ENCODE data around the gene FARSA. TPM values are rescaled to one million over a fixed set of nuclear protein-coding genes. Genes with fewer than 3 reads are reported as not detected.

FARSA gene
- total and polyA plus RNA-seq, 2 of the 13 experiments (the other 11 are each of a cell fraction or from before 2014, with no cell fraction given) = 25.9 to 72.0 TPM

GRCh38 chr19:12933287-12934072, at the start of gene FARSA (continued):
- TF ChIP-seq ATF7 (IDR thresholded peaks at IDR 0.05) = no peak
- 0 out of 2 replicates have a peak, but pooled peaks have one; percentile 45 for TF ChIP-seq ATF7 (CRISPR knock-in tag; IDR thresholded peaks at IDR 0.05)
- no peak for TF ChIP-seq PRDM10 (CRISPR knock-in tag; IDR thresholded peaks at IDR 0.05; ENCODE audit: low read depth)
- TF ChIP-seq ZNF607 (CRISPR knock-in tag; IDR thresholded peaks at IDR 0.05; ENCODE audit: borderline replicate concordance) = 0 out of 2 replicates have a peak, but pooled peaks have one; percentile 51
- peak; percentile 35; the same call in 1 of the 2 replicates for TF ChIP-seq ZBTB33 (CRISPR knock-in tag; IDR thresholded peaks at IDR 0.05)
- TF ChIP-seq RXRB (CRISPR knock-in tag; IDR thresholded peaks at IDR 0.05; ENCODE audit: borderline replicate concordance) = peak; percentile 73
- peak; percentile 56 for TF ChIP-seq PATZ1 (CRISPR knock-in tag; IDR thresholded peaks at IDR 0.05)
- TF ChIP-seq SOX5 (CRISPR knock-in tag; IDR thresholded peaks at IDR 0.05; ENCODE audit: borderline replicate concordance) = peak; percentile 45
- TF ChIP-seq ARNTL (CRISPR knock-in tag; IDR thresholded peaks at IDR 0.05) = peak; percentile 62; the same call in 1 of the 2 replicates
- TF ChIP-seq NFE2L1 (CRISPR knock-in tag; IDR thresholded peaks at IDR 0.05; ENCODE audit: borderline replicate concordance) = peak; percentile 66; the same call in 1 of the 2 replicates
- no peak for TF ChIP-seq TAF15 (IDR thresholded peaks at IDR 0.05; ENCODE audit: low read depth, low read length, poor library complexity, severe bottlenecking)
- peak; percentile 96 for TF ChIP-seq ZFX (CRISPR knock-in tag; IDR thresholded peaks at IDR 0.05; ENCODE audit: low read depth)
- TF ChIP-seq ZNF674 (CRISPR knock-in tag; IDR thresholded peaks at IDR 0.05; ENCODE audit: low read depth) = peak; percentile 38; the same call in 1 of the 2 replicates
- TF ChIP-seq RCOR2 (CRISPR knock-in tag; IDR thresholded peaks at IDR 0.05) = no peak
- TF ChIP-seq CBX1 (IDR thresholded peaks at IDR 0.05; ENCODE audit: low read depth) = no peak
- TF ChIP-seq HNF1A (IDR thresholded peaks at IDR 0.05; ENCODE audit: low read depth) = no peak
- 0 out of 2 replicates have a peak, but pooled peaks have one; percentile 34 for TF ChIP-seq HNF1A (CRISPR knock-in tag; IDR thresholded peaks at IDR 0.05; ENCODE audit: borderline replicate concordance)

All from HepG2 (cell line).